GM18868 (cell line): ENCODE data around the gene PROSER2.

ENCODE experiments used
- ATAC-seq: cut with Tn5 transposase; IDR thresholded peaks from one replicate; pipeline ENCODE4 v1.9.1; 2021; ENCODE audit warnings: mild to moderate bottlenecking, moderate library complexity; ENCODE audit not compliant: unreplicated experiment

PROSER2 gene

GRCh38 chr10:11902646-11903045, 79.5 kb downstream of the PROSER2 start:
- no peak for ATAC-seq

GRCh38 chr10:11906714-11907113, 83.6 kb downstream of the PROSER2 start:
- peak; percentile 60 for ATAC-seq

GRCh38 chr10:11907914-11908313, 84.8 kb downstream of the PROSER2 start:
- no peak for ATAC-seq

- ATAC-seq, result no peak
These were observed 85.4 kb downstream of the PROSER2 start for GRCh38 chr10:11908536-11908935.

GRCh38 chr10:11908991-11909390, 85.8 kb downstream of the PROSER2 start:
- ATAC-seq, result no peak

- ATAC-seq, result no peak
These were observed 86.5 kb downstream of the PROSER2 start for GRCh38 chr10:11909618-11910017.

GRCh38 chr10:11910102-11910501, 86.9 kb downstream of the PROSER2 start:
- no peak for ATAC-seq

- ATAC-seq, result no peak
These were observed 90.0 kb downstream of the PROSER2 start for GRCh38 chr10:11913079-11913641.

- no peak for ATAC-seq
These were observed 95.2 kb downstream of the PROSER2 start for GRCh38 chr10:11918384-11918783.

GRCh38 chr10:11919271-11919670, 96.1 kb downstream of the PROSER2 start:
- ATAC-seq, result no peak
